Measurements from ENCODE around the gene SCFD2. TPM values are rescaled to one million over a fixed set of nuclear protein-coding genes. Genes with fewer than 3 reads are reported as not detected.

Gene SCFD2
- total RNA-seq, 2 experiments from 2014 or later = 25.1 to 27.2 TPM

Other genes starting within 250 kb of the SCFD2 start
- gene FIP1L1, start 11.6 kb upstream of the SCFD2 start, total RNA-seq = 10 to 100 TPM; 70.9 to 72.9 TPM
- gene LNX1, start 225.4 kb upstream of the SCFD2 start, total RNA-seq = not detected

Measured in activated CD8-positive, alpha-beta T cell treated with anti-CD3 and anti-CD28 coated beads, Interleukin-2, amount 10 ng/mL, durations not matched to agents 7 days and 5 days (primary cell).